ENCODE measurements around the gene GSG1. TPM values are rescaled to one million over a fixed set of nuclear protein-coding genes. Genes with fewer than 3 reads are reported as not detected.

GSG1 gene
- total RNA-seq, 1 experiment from 2014 or later, result not detected

- no peak for TF ChIP-seq CTCF (IDR thresholded peaks at IDR 0.05 in 2 of 3, conservative IDR thresholded peaks at IDR 0.05 in 1 of 3; ENCODE audit: borderline replicate concordance in 1 of 3, insufficient read depth in 1 of 3, low read depth in 2 of 3, low read length in 2 of 3)
- no peak for TF ChIP-seq YY1 (IDR thresholded peaks at IDR 0.05; ENCODE audit: extremely low read depth, insufficient replicate concordance, low read depth, low read length)
- no peak for TF ChIP-seq CBX3 (IDR thresholded peaks at IDR 0.05; ENCODE audit: low read depth)
- TF ChIP-seq EZH2 (IDR thresholded peaks at IDR 0.05), result no peak
- TF ChIP-seq SP1 (IDR thresholded peaks at IDR 0.05; ENCODE audit: low read depth), result no peak
- no peak for TF ChIP-seq EGR1 (IDR thresholded peaks at IDR 0.05; ENCODE audit: low read depth)
- TF ChIP-seq RAD21 (IDR thresholded peaks at IDR 0.05; ENCODE audit: low read depth), result no peak
- TF ChIP-seq SRF (IDR thresholded peaks at IDR 0.05; ENCODE audit: low read depth), result no peak
- no peak for TF ChIP-seq POLR2A (IDR thresholded peaks at IDR 0.05; ENCODE audit: borderline replicate concordance, extremely low read depth, insufficient read depth, insufficient read length)
- no peak for TF ChIP-seq SIN3A (IDR thresholded peaks at IDR 0.05; ENCODE audit: low read depth)
- TF ChIP-seq ZFX (IDR thresholded peaks at IDR 0.05), result no peak
- TF ChIP-seq MAX (IDR thresholded peaks at IDR 0.05), result no peak
These were observed 23.0 kb upstream of the GSG1 start (continued) for GRCh38 chr12:13126494-13126893.

- RAD21 ChIA-PET (ENCODE audit: low non-redundant PET in 1 of 2, low total read pairs in 2 of 2, uncharacterized antibody in 2 of 2, unreplicated experiment in 2 of 2), result no interaction called here
- ATAC-seq, result no peak
- H3K4me2 ChIP-seq (ENCODE audit: low read length), result no peak overlapping the region
These were observed 22.5 kb upstream of the GSG1 start for GRCh38 chr12:13125996-13126395.

More at GRCh38 chr12:13125996-13126395, 22.5 kb upstream of the GSG1 start:
- Histone ChIP-seq H4K20me1 (ENCODE audit: insufficient read depth) (no peaks in the 10 kb centered on the region), H3K36me3 (ENCODE audit: control insufficient read depth in 1 of 2, insufficient read depth in 2 of 2, low read length in 2 of 2) (no peaks in the 10 kb centered on the region), H3K9me3 (ENCODE audit: control insufficient read depth in 1 of 2, insufficient read depth in 1 of 2, low read depth in 1 of 2, low read length in 2 of 2) (no peaks in the 10 kb centered on the region), H3K27ac (ENCODE audit: low read depth, low read length) (no peak overlapping the region), H3K79me2 (ENCODE audit: insufficient read depth, low read length) (no peaks in the 10 kb centered on the region), H3K4me1 (ENCODE audit: control insufficient read depth in 1 of 2, insufficient read depth in 2 of 2, low read length in 2 of 2) (peaks cover 0 to 19% of the 10 kb centered on the region in 2 experiments; a peak in 2 of 4 replicates), H3K27me3 (ENCODE audit: insufficient read depth, low read length) (no peaks in the 10 kb centered on the region), H3K9ac (ENCODE audit: low read length) (no peak overlapping the region), H3K9me2 (ENCODE audit: insufficient read depth) (no peaks in the 10 kb centered on the region), H2AFZ (ENCODE audit: low read depth, low read length, poor library complexity, severe bottlenecking) (no peak overlapping the region), H3K4me3 (replicated peaks in 1 of 2; ENCODE audit: low read depth in 1 of 2, low read length in 2 of 2) (no peak overlapping the region)
- ChIA-PET POLR2A (no interaction called here), CTCF (no interaction called here)
- DNase-seq (ENCODE audit: low read depth, low spot score), result no peak
- BruUV-seq (replicated peaks), result no TSS peak
- TF ChIP-seq REST (IDR thresholded peaks at IDR 0.05; ENCODE audit: low read depth) (no peak), POLR2A (IDR thresholded peaks at IDR 0.05; ENCODE audit: borderline replicate concordance, extremely low read depth, insufficient read depth, insufficient read length) (no peak), RAD21 (IDR thresholded peaks at IDR 0.05; ENCODE audit: low read depth) (no peak), EZH2phosphoT487 (IDR thresholded peaks at IDR 0.05; ENCODE audit: borderline replicate concordance) (no peak), FOSL1 (IDR thresholded peaks at IDR 0.05; ENCODE audit: low read depth) (no peak), ZBTB33 (IDR thresholded peaks at IDR 0.05; ENCODE audit: extremely low read depth, insufficient replicate concordance, low read length) (no peak), SRF (IDR thresholded peaks at IDR 0.05; ENCODE audit: low read depth) (no peak)
- intact Hi-C loops (cut with micrococcal nuclease), result no loop called here
